Suppressor macrophage treated with lipopolysaccharide for 4 hours (primary cell): Measurements from ENCODE around the gene DOCK2.

Experiments
- DNase-seq: peaks from one replicate; pipeline ENCODE4 v3.0.0-alpha.2; 2020

DOCK2 gene

GRCh38 chr5:169832304-169832703 is 195.2 kb downstream of the DOCK2 start:
- DNase-seq = peak; percentile 26

- DNase-seq = no peak
Observed at GRCh38 chr5:169832845-169833244, 195.8 kb downstream of the DOCK2 start.

- DNase-seq = peak; percentile 37
Observed at GRCh38 chr5:169833681-169834292, 196.7 kb downstream of the DOCK2 start.

- peak; percentile 44 for DNase-seq
Observed at GRCh38 chr5:169834540-169834939, 197.5 kb downstream of the DOCK2 start.

GRCh38 chr5:169836835-169837536 is 199.9 kb downstream of the DOCK2 start:
- DNase-seq = no peak

- DNase-seq = no peak
Observed at GRCh38 chr5:169837686-169838085, 200.6 kb downstream of the DOCK2 start.

- no peak for DNase-seq
Observed at GRCh38 chr5:169838688-169839087, 201.6 kb downstream of the DOCK2 start.

- no peak for DNase-seq
Observed at GRCh38 chr5:169840405-169840804, 203.3 kb downstream of the DOCK2 start.

- no peak for DNase-seq
Observed at GRCh38 chr5:169842699-169843098, 205.6 kb downstream of the DOCK2 start.

- DNase-seq = no peak
Observed at GRCh38 chr5:169847519-169847918, 210.4 kb downstream of the DOCK2 start.

GRCh38 chr5:169848271-169848670 is 211.2 kb downstream of the DOCK2 start:
- DNase-seq = no peak

- no peak for DNase-seq
Observed at GRCh38 chr5:169848792-169849191, 211.7 kb downstream of the DOCK2 start.

GRCh38 chr5:169850409-169850808 is 213.3 kb downstream of the DOCK2 start:
- no peak for DNase-seq

- DNase-seq = peak; percentile 33
Observed at GRCh38 chr5:169851321-169851850, 214.3 kb downstream of the DOCK2 start.

GRCh38 chr5:169856571-169856970 is 219.5 kb downstream of the DOCK2 start:
- DNase-seq = peak; percentile 33

- DNase-seq = no peak
Observed at GRCh38 chr5:169860585-169860984, 223.5 kb downstream of the DOCK2 start.

- DNase-seq = no peak
Observed at GRCh38 chr5:169861433-169861832, 224.4 kb downstream of the DOCK2 start.

- DNase-seq = no peak
Observed at GRCh38 chr5:169861934-169862333, 224.9 kb downstream of the DOCK2 start.

GRCh38 chr5:169862391-169862811 is 225.3 kb downstream of the DOCK2 start:
- DNase-seq = no peak

GRCh38 chr5:169864483-169864882 is 227.4 kb downstream of the DOCK2 start:
- no peak for DNase-seq

GRCh38 chr5:169867347-169867746 is 230.3 kb downstream of the DOCK2 start:
- DNase-seq = no peak

GRCh38 chr5:169869066-169869465 is 232.0 kb downstream of the DOCK2 start:
- no peak for DNase-seq

GRCh38 chr5:169870211-169870610 is 233.1 kb downstream of the DOCK2 start:
- DNase-seq = no peak

GRCh38 chr5:169871826-169872490 is 234.9 kb downstream of the DOCK2 start:
- DNase-seq = no peak
